HG03175 (cell line): ENCODE data around the gene MTFR2.

Experiments used
- ATAC-seq: cut with Tn5 transposase; IDR thresholded peaks from one replicate; pipeline ENCODE4 v1.9.1; 2021; ENCODE audit warnings: mild to moderate bottlenecking, moderate library complexity; ENCODE audit not compliant: unreplicated experiment

Gene MTFR2

GRCh38 chr6:136249811-136250685, at the start of gene MTFR2:
Gene MTFR2 (minus strand): TSS chr6:136250311. CDS start chr6:136249099, 1,212 bp downstream.
- peak; percentile 95 for ATAC-seq

- ATAC-seq = no peak
These were observed 44.5 kb upstream of the MTFR2 start for GRCh38 chr6:136294621-136295020.

GRCh38 chr6:136290410-136291010, 40.4 kb upstream of the MTFR2 start:
- peak; percentile 32 for ATAC-seq

GRCh38 chr6:136289579-136290409, 39.7 kb upstream of the MTFR2 start, which contains the start of gene BCLAF1:
Gene BCLAF1 (minus strand): TSS chr6:136289846. CDS start chr6:136279866, 9,980 bp downstream.
- ATAC-seq = peak; percentile 87

GRCh38 chr6:136289327-136289578, 39.1 kb upstream of the MTFR2 start:
- peak; percentile 40 for ATAC-seq

GRCh38 chr6:136288566-136289326, 38.6 kb upstream of the MTFR2 start:
- peak; percentile 51 for ATAC-seq

- no peak for ATAC-seq
These were observed 34.8 kb upstream of the MTFR2 start for GRCh38 chr6:136284909-136285308.

GRCh38 chr6:136282906-136283305, 32.8 kb upstream of the MTFR2 start:
- peak; percentile 55 for ATAC-seq

GRCh38 chr6:136280032-136280609, 30.0 kb upstream of the MTFR2 start:
- ATAC-seq = no peak

- no peak for ATAC-seq
These were observed 24.0 kb upstream of the MTFR2 start for GRCh38 chr6:136274062-136274461.

GRCh38 chr6:136265101-136265500, 15.0 kb upstream of the MTFR2 start:
- no peak for ATAC-seq

- ATAC-seq = no peak
These were observed 12.8 kb upstream of the MTFR2 start for GRCh38 chr6:136262940-136263339.

GRCh38 chr6:136254851-136255466, 4.8 kb upstream of the MTFR2 start:
- no peak for ATAC-seq

GRCh38 chr6:136253734-136254133, 3.6 kb upstream of the MTFR2 start:
- ATAC-seq = no peak

GRCh38 chr6:136252441-136252840, 2.3 kb upstream of the MTFR2 start:
- no peak for ATAC-seq

GRCh38 chr6:136251394-136251793, 1.3 kb upstream of the MTFR2 start:
- no peak for ATAC-seq

- ATAC-seq = no peak
These were observed 536 bp upstream of the MTFR2 start for GRCh38 chr6:136250686-136251008.

GRCh38 chr6:136249336-136249735, 775 bp downstream of the MTFR2 start:
- ATAC-seq = no peak

GRCh38 chr6:136244061-136244616, 6.0 kb downstream of the MTFR2 start:
- no peak for ATAC-seq
